Measurements from ENCODE around the gene CADM2.

Gene CADM2

DNA sequence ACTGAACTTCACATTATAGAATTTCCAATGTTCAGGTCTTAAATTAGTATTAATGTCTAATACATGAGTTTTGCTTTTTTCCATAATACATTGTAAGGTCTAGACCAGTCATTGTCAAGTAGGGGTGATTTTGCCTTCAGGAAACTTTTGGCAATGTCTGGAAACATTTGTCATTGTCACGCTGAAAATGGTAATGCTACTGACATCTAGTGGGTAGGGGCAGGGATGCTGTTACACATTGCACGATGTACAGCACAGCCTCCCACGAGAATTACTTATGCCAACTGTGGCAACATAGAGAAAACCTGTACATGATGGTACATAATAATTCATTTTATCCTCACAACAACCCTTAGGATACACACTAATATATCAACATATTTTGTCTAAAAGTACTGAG, 384.1 kb downstream of the CADM2 start:
- DNase-seq, result no peak

GRCh38 chr3:85355572-85355971, 396.8 kb downstream of the CADM2 start:
- no peak for DNase-seq

DNA sequence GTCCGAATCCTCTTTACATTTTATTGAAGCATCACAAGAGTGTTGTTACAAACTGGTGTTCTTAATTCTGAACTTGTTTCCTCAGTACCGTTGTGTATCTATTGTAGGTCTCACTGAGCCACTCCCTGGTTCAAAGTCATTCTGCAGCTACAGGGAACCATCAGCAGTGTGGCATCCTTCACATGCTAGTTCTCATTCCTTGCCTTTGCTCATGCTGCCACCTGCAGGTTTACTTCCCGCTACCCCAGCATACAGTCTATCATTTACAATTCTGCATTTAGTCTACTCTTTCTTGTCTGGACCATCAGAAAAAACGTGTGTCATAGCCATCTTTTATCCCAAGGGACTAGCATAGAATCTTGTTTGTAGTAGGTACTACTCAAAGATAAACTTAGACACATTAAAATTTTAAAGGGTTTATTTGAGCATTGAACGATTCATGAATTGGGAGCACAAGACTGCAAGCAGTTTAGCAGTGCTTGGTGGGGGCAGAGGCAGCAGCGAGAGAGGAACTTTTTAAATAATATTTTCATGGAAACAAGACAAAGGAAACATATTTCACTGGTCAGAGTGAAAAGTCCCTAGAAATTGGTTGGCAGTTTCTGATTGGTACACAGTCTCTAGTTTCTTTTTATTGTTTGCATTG, 402.1 kb downstream of the CADM2 start:
- DNase-seq, result no peak

- no peak for DNase-seq
Observed at GRCh38 chr3:85364296-85364909, 405.6 kb downstream of the CADM2 start.

DNA sequence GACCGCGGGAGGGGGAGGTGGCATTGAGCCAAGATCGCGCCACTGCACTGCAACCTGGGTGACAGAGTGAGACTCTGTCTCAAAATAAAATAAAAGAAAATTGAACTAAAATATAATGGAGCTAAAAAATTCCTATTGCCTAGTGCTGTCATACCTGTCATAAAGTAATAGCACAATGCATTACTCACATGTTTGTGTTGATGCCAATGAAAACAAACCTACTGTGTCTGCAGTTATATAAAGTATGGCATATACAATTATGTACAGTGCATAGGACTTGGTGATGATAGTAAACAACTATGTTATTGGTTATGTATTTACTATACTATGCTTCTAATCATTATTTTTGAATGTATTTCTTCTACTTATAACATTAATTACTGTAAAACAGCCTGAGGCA, 411.6 kb downstream of the CADM2 start:
- DNase-seq, result no peak

- no peak for DNase-seq
Observed at GRCh38 chr3:85376131-85376530, 417.3 kb downstream of the CADM2 start.

- no peak for DNase-seq
Observed at GRCh38 chr3:85377115-85377514, 418.3 kb downstream of the CADM2 start.

- DNase-seq, result no peak
Observed at GRCh38 chr3:85384372-85384771, 425.6 kb downstream of the CADM2 start.

- no peak for DNase-seq
Observed at GRCh38 chr3:85387913-85388505, 429.2 kb downstream of the CADM2 start.

GRCh38 chr3:85394424-85394823, 435.6 kb downstream of the CADM2 start:
- no peak for DNase-seq

- DNase-seq, result no peak
Observed at GRCh38 chr3:85397434-85397833, 438.6 kb downstream of the CADM2 start.

GRCh38 chr3:85426121-85426520, 467.3 kb downstream of the CADM2 start:
- no peak for DNase-seq

DNA sequence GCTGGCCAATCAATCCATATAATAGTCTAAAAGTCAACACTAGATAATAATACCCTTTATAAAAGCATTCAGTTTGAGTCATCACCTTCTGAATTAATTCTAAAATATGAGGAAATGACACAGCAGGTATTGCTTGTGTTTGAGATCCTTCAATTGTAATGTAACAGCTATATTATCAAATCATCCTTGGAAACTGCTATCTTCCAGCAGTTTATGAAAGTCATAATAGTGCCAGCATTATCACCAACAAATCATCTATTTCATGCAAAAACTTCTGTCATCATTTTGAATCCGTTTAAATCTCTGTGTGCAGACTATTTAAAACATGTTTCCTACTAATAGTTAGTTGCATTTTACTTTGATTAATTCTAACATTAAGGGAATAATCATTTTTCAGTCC, 468.7 kb downstream of the CADM2 start:
- no peak for DNase-seq

- DNase-seq, result no peak
Observed at GRCh38 chr3:85432081-85432480, 473.3 kb downstream of the CADM2 start.

DNA sequence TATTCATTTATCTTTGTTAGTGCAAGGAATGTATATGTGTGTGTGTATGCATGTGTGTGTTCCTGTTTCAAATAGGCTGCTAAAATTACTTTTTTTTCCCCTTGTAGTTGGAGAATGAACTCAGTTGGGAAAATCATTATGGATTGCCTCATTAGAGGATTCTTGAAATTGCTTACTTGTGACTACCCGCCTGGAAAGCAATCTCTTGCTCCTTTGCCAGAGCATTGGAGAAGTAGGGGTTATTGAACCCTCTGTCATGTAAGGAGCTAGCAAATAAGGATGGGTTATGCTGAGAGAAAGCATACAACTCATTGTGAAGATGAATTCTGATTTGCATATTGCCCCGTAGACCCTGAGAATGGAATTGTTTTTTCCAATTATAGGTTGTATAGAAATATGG, 474.5 kb downstream of the CADM2 start:
- DNase-seq, result no peak

DNA sequence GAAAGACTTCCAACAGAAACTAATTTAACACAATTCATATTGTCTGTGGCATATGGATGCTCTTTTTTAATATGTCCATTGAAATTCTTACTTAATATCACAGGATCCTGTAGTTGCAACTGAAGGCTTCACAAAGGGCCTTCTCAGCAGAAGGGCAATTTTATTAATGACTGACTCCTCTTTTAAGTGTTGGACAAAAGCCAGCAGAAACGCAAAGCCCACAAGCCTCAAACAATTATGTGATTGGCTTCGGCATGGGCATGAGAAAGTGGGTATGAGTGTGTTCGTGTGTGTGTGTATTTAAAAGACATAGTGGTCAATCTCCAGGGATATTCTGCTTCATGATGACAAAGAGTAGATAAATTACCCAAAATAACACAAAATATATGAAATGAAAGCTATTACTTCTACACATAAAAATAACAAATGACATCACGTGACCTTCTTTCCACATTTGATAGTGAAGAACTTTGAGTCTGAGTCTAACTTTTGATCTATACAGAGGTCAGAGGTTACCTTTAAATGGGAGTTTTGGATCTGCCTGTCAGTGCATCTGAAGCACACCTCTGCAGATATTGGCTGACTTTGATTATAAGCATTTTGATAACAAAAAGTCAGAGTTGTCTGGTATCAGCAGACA, 496.9 kb downstream of the CADM2 start:
- no peak for DNase-seq

DNA sequence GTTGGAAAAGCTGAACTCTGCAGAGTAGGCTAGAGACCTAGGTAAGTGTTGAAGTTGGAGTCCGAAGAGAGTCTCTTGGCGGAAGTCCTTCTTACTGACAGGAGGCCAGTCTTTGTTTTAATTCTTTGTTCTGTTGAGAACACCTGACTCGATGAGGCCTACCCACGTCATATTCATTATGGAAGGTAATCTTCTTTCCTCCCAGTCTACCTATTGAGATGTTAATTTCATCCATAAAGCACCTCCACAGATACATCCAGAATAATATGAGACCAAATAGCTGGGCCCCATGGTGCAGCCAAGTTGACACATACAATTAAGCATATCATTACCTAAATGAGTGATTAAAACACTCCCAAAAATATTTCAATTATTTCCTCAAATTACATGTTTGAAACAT, 515.5 kb downstream of the CADM2 start:
- DNase-seq, result no peak

GRCh38 chr3:85475346-85475745, 516.6 kb downstream of the CADM2 start:
- no peak for DNase-seq

- no peak for DNase-seq
Observed at GRCh38 chr3:85476891-85477495, 518.2 kb downstream of the CADM2 start.

DNA sequence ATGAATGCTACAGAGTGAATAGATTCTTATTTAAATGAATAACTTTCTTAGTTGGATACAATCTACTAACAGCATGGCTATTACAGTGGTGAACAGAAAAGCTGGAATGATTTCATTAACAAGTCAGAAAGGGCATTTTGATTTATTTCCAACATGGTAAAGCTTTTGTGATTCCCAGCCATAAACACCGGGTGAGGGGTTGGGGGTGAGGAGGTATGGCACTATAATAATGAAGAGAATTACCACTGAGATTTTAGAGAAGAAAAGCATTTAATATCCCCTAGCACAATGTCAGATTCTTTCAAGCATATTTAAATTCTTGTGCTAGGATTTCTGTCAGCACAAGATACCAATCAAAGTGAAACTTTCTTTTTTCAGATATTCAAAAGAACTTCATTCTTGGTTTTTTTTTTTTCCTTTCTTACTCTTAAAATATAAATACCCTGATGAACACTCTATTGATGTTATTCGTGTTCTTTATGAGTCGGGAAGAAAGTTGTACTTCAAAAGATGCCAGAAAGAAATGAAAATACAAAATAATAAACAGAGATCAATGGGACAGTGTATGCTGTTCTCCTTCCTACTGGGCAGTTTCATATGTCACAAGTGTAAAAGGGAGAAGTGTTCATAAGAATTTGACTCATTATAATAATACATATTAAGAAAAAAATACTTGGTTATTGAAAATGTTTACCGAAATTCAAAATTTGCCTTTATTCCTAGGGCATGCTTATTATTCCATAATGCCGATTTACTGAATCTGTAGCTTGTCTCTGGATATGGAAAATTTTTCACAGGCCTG, 522.8 kb downstream of the CADM2 start:
- no peak for DNase-seq

- DNase-seq, result no peak
Observed at GRCh38 chr3:85482213-85482490, 523.4 kb downstream of the CADM2 start.

DNA sequence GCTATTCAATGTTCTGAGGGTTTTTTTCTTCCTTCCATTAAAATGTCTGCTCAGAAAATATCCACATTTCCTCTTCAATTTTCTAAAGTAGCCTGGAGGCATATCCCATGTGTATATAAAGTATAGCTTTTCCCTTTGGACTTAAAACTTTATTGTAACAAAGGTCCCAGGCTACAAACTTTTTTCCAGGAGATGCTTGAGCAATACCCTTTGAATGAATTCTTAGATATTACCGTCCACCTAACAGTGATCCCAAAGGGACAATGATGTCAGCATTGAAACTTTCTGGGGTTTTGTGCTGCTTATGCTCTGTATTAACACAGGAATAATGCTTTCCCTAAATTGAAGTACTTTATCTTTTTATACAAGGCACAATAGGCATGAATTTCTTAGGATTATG, 525.2 kb downstream of the CADM2 start:
- no peak for DNase-seq

DNA sequence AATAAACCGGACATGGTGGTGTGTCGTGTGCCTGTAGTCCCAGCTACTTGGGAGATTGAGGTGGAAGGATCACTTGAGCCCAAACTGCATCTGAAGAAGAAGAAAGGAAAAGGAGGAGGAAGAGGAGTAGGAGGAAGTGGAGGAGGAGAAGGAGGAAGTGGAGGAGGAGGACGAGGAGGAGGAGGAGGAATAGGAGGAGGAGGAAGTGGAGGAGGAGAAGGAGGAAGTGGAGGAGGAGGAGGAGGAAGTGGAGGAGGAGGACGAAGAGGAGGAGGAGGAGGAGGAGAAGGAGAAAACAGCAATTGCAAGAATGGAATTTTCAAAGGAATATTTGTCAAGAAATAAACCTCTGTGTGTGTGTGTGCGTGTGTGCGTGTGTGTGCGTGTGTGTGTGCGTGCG, 528.6 kb downstream of the CADM2 start:
- DNase-seq, result no peak

Data from activated CD4-positive, CD25-positive, alpha-beta regulatory T cell (primary cell).